ENCODE results near the gene KIAA1671. TPM values are rescaled to one million over a fixed set of nuclear protein-coding genes. Genes with fewer than 3 reads are reported as not detected.

KIAA1671 gene
- total and polyA plus RNA-seq, 2 of the 13 experiments (the other 11 are each of a cell fraction or from before 2014, with no cell fraction given), result 13.5 to 13.6 TPM

- TF ChIP-seq ZMYM3 (CRISPR knock-in tag; IDR thresholded peaks at IDR 0.05) (0 out of 2 replicates have a peak, but pooled peaks have one; percentile 19), THRA (CRISPR knock-in tag; IDR thresholded peaks at IDR 0.05; ENCODE audit: borderline replicate concordance) (0 out of 2 replicates have a peak, but pooled peaks have one; percentile 11), GTF2F1 (IDR thresholded peaks at IDR 0.05; ENCODE audit: low read length) (no peak), PLRG1 (conservative IDR thresholded peaks at IDR 0.05) (no peak), SAP130 (CRISPR knock-in tag; IDR thresholded peaks at IDR 0.05; ENCODE audit: low read depth) (0 out of 2 replicates have a peak, but pooled peaks have one; percentile 13), ZNF850 (CRISPR knock-in tag; conservative IDR thresholded peaks at IDR 0.05) (no peak), ZNF331 (CRISPR knock-in tag; IDR thresholded peaks at IDR 0.05) (0 out of 2 replicates have a peak, but pooled peaks have one; percentile 33), HHEX (CRISPR knock-in tag; IDR thresholded peaks at IDR 0.05) (no peak), IRX3 (CRISPR knock-in tag; IDR thresholded peaks at IDR 0.05; ENCODE audit: borderline replicate concordance, low read depth) (no peak), KLF13 (CRISPR knock-in tag; IDR thresholded peaks at IDR 0.05) (no peak), PTBP1 (IDR thresholded peaks at IDR 0.05; ENCODE audit: low read depth, low read length, poor library complexity, severe bottlenecking) (no peak), MAFK (conservative IDR thresholded peaks at IDR 0.05 in 1 of 2, IDR thresholded peaks at IDR 0.05 in 1 of 2; ENCODE audit: low read length in 2 of 2) (no peak), ATAD3A (CRISPR knock-in tag; IDR thresholded peaks at IDR 0.05) (no peak), BRF2 (CRISPR knock-in tag; IDR thresholded peaks at IDR 0.05) (no peak), TBX2 (CRISPR knock-in tag; IDR thresholded peaks at IDR 0.05; ENCODE audit: borderline replicate concordance) (0 out of 2 replicates have a peak, but pooled peaks have one; percentile 44)
- TF ChIP-seq, protein P1, sequence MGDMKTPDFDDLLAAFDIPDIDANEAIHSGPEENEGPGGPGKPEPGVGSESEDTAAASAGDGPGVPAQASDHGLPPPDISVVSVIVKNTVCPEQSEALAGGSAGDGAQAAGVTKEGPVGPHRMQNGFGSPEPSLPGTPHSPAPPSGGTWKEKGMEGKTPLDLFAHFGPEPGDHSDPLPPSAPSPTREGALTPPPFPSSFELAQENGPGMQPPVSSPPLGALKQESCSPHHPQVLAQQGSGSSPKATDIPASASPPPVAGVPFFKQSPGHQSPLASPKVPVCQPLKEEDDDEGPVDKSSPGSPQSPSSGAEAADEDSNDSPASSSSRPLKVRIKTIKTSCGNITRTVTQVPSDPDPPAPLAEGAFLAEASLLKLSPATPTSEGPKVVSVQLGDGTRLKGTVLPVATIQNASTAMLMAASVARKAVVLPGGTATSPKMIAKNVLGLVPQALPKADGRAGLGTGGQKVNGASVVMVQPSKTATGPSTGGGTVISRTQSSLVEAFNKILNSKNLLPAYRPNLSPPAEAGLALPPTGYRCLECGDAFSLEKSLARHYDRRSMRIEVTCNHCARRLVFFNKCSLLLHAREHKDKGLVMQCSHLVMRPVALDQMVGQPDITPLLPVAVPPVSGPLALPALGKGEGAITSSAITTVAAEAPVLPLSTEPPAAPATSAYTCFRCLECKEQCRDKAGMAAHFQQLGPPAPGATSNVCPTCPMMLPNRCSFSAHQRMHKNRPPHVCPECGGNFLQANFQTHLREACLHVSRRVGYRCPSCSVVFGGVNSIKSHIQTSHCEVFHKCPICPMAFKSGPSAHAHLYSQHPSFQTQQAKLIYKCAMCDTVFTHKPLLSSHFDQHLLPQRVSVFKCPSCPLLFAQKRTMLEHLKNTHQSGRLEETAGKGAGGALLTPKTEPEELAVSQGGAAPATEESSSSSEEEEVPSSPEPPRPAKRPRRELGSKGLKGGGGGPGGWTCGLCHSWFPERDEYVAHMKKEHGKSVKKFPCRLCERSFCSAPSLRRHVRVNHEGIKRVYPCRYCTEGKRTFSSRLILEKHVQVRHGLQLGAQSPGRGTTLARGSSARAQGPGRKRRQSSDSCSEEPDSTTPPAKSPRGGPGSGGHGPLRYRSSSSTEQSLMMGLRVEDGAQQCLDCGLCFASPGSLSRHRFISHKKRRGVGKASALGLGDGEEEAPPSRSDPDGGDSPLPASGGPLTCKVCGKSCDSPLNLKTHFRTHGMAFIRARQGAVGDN (CRISPR knock-in tag; IDR thresholded peaks at IDR 0.05), result peak; percentile 63
- TF ChIP-seq, protein P2, sequence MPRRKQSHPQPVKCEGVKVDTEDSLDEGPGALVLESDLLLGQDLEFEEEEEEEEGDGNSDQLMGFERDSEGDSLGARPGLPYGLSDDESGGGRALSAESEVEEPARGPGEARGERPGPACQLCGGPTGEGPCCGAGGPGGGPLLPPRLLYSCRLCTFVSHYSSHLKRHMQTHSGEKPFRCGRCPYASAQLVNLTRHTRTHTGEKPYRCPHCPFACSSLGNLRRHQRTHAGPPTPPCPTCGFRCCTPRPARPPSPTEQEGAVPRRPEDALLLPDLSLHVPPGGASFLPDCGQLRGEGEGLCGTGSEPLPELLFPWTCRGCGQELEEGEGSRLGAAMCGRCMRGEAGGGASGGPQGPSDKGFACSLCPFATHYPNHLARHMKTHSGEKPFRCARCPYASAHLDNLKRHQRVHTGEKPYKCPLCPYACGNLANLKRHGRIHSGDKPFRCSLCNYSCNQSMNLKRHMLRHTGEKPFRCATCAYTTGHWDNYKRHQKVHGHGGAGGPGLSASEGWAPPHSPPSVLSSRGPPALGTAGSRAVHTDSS (CRISPR knock-in tag; conservative IDR thresholded peaks at IDR 0.05), result no peak
- TF ChIP-seq, protein P3, sequence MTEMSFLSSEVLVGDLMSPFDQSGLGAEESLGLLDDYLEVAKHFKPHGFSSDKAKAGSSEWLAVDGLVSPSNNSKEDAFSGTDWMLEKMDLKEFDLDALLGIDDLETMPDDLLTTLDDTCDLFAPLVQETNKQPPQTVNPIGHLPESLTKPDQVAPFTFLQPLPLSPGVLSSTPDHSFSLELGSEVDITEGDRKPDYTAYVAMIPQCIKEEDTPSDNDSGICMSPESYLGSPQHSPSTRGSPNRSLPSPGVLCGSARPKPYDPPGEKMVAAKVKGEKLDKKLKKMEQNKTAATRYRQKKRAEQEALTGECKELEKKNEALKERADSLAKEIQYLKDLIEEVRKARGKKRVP (CRISPR knock-in tag; IDR thresholded peaks at IDR 0.05), result no peak
- TF ChIP-seq, protein P4, sequence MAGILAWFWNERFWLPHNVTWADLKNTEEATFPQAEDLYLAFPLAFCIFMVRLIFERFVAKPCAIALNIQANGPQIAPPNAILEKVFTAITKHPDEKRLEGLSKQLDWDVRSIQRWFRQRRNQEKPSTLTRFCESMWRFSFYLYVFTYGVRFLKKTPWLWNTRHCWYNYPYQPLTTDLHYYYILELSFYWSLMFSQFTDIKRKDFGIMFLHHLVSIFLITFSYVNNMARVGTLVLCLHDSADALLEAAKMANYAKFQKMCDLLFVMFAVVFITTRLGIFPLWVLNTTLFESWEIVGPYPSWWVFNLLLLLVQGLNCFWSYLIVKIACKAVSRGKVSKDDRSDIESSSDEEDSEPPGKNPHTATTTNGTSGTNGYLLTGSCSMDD (CRISPR knock-in tag; IDR thresholded peaks at IDR 0.05), result no peak
These were observed 17.2 kb downstream of the KIAA1671 start (continued) for GRCh38 chr22:24969560-24970301.
